ENCODE data around the gene MRPL42. TPM values are rescaled to one million over a fixed set of nuclear protein-coding genes. Genes with fewer than 3 reads are reported as not detected.

The MRPL42 gene
- polyA plus RNA-seq, 1 of the 3 experiments (the other 2 are of a cell fraction) = 39.5 TPM

DNA sequence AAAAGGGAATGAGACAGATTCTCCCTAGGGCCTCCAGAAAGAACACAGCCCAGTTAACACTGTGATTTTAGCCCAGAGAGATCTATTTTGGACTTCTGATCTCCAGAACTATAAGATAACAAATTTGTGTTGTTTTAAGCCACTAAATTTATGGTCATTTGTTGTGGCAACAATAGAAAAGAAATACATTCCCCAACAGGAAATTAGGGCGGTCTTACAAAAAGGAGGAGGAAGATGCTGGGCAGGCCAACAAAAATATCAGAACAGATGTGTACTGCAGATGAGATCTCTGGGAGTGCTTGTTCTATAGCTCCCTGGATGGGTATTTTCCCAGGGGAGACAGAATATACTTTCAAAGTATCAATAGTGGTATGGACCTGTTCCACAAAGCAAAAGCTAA is 73.2 kb downstream of the MRPL42 start:
- ChIA-PET POLR2A (no interaction called here), CTCF (no interaction called here)
- Histone ChIP-seq H3K9ac (no peak overlapping the region), H3K27me3 (ENCODE audit: insufficient read depth) (no peaks in the 10 kb centered on the region), H4K20me1 (ENCODE audit: insufficient read depth) (no peaks in the 10 kb centered on the region), H3K36me3 (replicated peaks in 1 of 2; ENCODE audit: control insufficient read depth in 1 of 2, insufficient read depth in 2 of 2, low read length in 1 of 2) (peaks cover 0 to 9% of the 10 kb centered on the region in 2 experiments), H3K79me2 (ENCODE audit: insufficient read depth) (no peaks in the 10 kb centered on the region), H3K4me1 (ENCODE audit: control insufficient read depth in 1 of 2, insufficient read depth in 2 of 2, low read depth in 1 of 2, low read length in 1 of 2) (peaks cover 5 to 13% of the 10 kb centered on the region in 2 experiments; a peak in 3 of 4 replicates), H3K9me2 (no peaks in the 10 kb centered on the region), H3K4me2 (no peak overlapping the region), H3K4me3 (ENCODE audit: low read depth in 2 of 2, low read length in 1 of 2) (no peak overlapping the region), H2AFZ (ENCODE audit: low read depth) (no peak overlapping the region), H3F3A (replicated peaks; ENCODE audit: insufficient read depth) (peaks cover 4% of the 10 kb centered on the region), H3K9me3 (no peaks in the 10 kb centered on the region), H3K27ac (ENCODE audit: low read depth in 2 of 2, low read length in 1 of 2) (no peak overlapping the region)
- TF ChIP-seq TCF12 (IDR thresholded peaks at IDR 0.05) (no peak), FOXM1 (IDR thresholded peaks at IDR 0.05; ENCODE audit: low read depth) (no peak), MXI1 (IDR thresholded peaks at IDR 0.05; ENCODE audit: low read depth, low read length) (no peak), POLR2AphosphoS5 (IDR thresholded peaks at IDR 0.05; ENCODE audit: low read depth, low read length) (no peak), MEF2A (IDR thresholded peaks at IDR 0.05; ENCODE audit: borderline replicate concordance, low read depth) (no peak), SIN3A (IDR thresholded peaks at IDR 0.05; ENCODE audit: borderline replicate concordance, low read depth, low read length) (no peak), TAF1 (IDR thresholded peaks at IDR 0.05; ENCODE audit: borderline replicate concordance, low read depth, low read length) (no peak), YY1 (IDR thresholded peaks at IDR 0.05; ENCODE audit: low read depth) (no peak), RCOR1 (IDR thresholded peaks at IDR 0.05; ENCODE audit: low read length) (no peak), GABPA (IDR thresholded peaks at IDR 0.05; ENCODE audit: low read depth) (no peak), CHD2 (IDR thresholded peaks at IDR 0.05; ENCODE audit: low read length, partially characterized antibody) (no peak)
- TF ChIP-seq, protein P1, sequence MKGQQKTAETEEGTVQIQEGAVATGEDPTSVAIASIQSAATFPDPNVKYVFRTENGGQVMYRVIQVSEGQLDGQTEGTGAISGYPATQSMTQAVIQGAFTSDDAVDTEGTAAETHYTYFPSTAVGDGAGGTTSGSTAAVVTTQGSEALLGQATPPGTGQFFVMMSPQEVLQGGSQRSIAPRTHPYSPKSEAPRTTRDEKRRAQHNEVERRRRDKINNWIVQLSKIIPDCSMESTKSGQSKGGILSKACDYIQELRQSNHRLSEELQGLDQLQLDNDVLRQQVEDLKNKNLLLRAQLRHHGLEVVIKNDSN (IDR thresholded peaks at IDR 0.05; ENCODE audit: borderline replicate concordance, low read depth) = no peak
- TF ChIP-seq, protein P2, sequence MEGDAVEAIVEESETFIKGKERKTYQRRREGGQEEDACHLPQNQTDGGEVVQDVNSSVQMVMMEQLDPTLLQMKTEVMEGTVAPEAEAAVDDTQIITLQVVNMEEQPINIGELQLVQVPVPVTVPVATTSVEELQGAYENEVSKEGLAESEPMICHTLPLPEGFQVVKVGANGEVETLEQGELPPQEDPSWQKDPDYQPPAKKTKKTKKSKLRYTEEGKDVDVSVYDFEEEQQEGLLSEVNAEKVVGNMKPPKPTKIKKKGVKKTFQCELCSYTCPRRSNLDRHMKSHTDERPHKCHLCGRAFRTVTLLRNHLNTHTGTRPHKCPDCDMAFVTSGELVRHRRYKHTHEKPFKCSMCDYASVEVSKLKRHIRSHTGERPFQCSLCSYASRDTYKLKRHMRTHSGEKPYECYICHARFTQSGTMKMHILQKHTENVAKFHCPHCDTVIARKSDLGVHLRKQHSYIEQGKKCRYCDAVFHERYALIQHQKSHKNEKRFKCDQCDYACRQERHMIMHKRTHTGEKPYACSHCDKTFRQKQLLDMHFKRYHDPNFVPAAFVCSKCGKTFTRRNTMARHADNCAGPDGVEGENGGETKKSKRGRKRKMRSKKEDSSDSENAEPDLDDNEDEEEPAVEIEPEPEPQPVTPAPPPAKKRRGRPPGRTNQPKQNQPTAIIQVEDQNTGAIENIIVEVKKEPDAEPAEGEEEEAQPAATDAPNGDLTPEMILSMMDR (IDR thresholded peaks at IDR 0.05) = no peak
- TF ChIP-seq, protein P3, sequence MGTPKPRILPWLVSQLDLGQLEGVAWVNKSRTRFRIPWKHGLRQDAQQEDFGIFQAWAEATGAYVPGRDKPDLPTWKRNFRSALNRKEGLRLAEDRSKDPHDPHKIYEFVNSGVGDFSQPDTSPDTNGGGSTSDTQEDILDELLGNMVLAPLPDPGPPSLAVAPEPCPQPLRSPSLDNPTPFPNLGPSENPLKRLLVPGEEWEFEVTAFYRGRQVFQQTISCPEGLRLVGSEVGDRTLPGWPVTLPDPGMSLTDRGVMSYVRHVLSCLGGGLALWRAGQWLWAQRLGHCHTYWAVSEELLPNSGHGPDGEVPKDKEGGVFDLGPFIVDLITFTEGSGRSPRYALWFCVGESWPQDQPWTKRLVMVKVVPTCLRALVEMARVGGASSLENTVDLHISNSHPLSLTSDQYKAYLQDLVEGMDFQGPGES (IDR thresholded peaks at IDR 0.05; ENCODE audit: low read depth, low read length) = no peak
- TF ChIP-seq, protein P4, sequence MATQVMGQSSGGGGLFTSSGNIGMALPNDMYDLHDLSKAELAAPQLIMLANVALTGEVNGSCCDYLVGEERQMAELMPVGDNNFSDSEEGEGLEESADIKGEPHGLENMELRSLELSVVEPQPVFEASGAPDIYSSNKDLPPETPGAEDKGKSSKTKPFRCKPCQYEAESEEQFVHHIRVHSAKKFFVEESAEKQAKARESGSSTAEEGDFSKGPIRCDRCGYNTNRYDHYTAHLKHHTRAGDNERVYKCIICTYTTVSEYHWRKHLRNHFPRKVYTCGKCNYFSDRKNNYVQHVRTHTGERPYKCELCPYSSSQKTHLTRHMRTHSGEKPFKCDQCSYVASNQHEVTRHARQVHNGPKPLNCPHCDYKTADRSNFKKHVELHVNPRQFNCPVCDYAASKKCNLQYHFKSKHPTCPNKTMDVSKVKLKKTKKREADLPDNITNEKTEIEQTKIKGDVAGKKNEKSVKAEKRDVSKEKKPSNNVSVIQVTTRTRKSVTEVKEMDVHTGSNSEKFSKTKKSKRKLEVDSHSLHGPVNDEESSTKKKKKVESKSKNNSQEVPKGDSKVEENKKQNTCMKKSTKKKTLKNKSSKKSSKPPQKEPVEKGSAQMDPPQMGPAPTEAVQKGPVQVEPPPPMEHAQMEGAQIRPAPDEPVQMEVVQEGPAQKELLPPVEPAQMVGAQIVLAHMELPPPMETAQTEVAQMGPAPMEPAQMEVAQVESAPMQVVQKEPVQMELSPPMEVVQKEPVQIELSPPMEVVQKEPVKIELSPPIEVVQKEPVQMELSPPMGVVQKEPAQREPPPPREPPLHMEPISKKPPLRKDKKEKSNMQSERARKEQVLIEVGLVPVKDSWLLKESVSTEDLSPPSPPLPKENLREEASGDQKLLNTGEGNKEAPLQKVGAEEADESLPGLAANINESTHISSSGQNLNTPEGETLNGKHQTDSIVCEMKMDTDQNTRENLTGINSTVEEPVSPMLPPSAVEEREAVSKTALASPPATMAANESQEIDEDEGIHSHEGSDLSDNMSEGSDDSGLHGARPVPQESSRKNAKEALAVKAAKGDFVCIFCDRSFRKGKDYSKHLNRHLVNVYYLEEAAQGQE (IDR thresholded peaks at IDR 0.05; ENCODE audit: low read depth, low read length) = no peak
- TF ChIP-seq, protein P5, sequence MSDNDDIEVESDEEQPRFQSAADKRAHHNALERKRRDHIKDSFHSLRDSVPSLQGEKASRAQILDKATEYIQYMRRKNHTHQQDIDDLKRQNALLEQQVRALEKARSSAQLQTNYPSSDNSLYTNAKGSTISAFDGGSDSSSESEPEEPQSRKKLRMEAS (IDR thresholded peaks at IDR 0.05; ENCODE audit: low read depth) = no peak
- 96% methylated on average over 1 of the region's 1 CpG for WGBS (ENCODE audit: low lambda C conversion rate)
- DNase-seq = no peak

Data from SK-N-SH (cell line).